ENCODE results near the gene PLEKHG7. TPM values are rescaled to one million over a fixed set of nuclear protein-coding genes. Genes with fewer than 3 reads are reported as not detected.

The PLEKHG7 gene
- polyA plus RNA-seq, 1 experiment: 0.05 TPM

GRCh38 chr12:92729773-92730305 is 27.1 kb downstream of the PLEKHG7 start:
- ChIA-PET POLR2A (no interaction called here), CTCF (no interaction called here)
- DNase-seq (ENCODE audit: low read depth, low spot score): no peak
- no peaks in the 10 kb centered on the region for H3K9me3 ChIP-seq (ENCODE audit: control insufficient read depth, insufficient read depth, low read length)
- no peak overlapping the region for H3K27ac ChIP-seq (ENCODE audit: low read depth, low read length)
- no peak overlapping the region for H3K4me3 ChIP-seq (ENCODE audit: low read depth, low read length)
- no peaks in the 10 kb centered on the region for H3K27me3 ChIP-seq (ENCODE audit: control insufficient read depth, insufficient read depth, low read length)
- TF ChIP-seq CTCF (IDR thresholded peaks at IDR 0.05; ENCODE audit: low read depth, low read length): no peak

- Histone ChIP-seq H3K27me3 (ENCODE audit: control insufficient read depth, insufficient read depth, low read length) (no peaks in the 10 kb centered on the region), H3K27ac (ENCODE audit: low read depth, low read length) (no peak overlapping the region), H3K9me3 (ENCODE audit: control insufficient read depth, insufficient read depth, low read length) (no peaks in the 10 kb centered on the region), H3K4me3 (ENCODE audit: low read depth, low read length) (no peak overlapping the region)
- CTCF ChIA-PET: no interaction called here
- no peak for TF ChIP-seq CTCF (IDR thresholded peaks at IDR 0.05; ENCODE audit: low read depth, low read length)
- POLR2A ChIA-PET: no interaction called here
- DNase-seq (ENCODE audit: low read depth, low spot score): no peak
Measured at GRCh38 chr12:92730758-92731157, 28.0 kb downstream of the PLEKHG7 start.

GRCh38 chr12:92732216-92732615 is 29.4 kb downstream of the PLEKHG7 start:
- ChIA-PET POLR2A (no interaction called here), CTCF (no interaction called here)
- no peak overlapping the region for H3K4me3 ChIP-seq (ENCODE audit: low read depth, low read length)
- no peak overlapping the region for H3K27ac ChIP-seq (ENCODE audit: low read depth, low read length)
- no peak for DNase-seq (ENCODE audit: low read depth, low spot score)
- no peaks in the 10 kb centered on the region for H3K9me3 ChIP-seq (ENCODE audit: control insufficient read depth, insufficient read depth, low read length)
- no peak for TF ChIP-seq CTCF (IDR thresholded peaks at IDR 0.05; ENCODE audit: low read depth, low read length)
- no peaks in the 10 kb centered on the region for H3K27me3 ChIP-seq (ENCODE audit: control insufficient read depth, insufficient read depth, low read length)

- no peaks in the 10 kb centered on the region for H3K27me3 ChIP-seq (ENCODE audit: control insufficient read depth, insufficient read depth, low read length)
- H3K4me3 ChIP-seq (ENCODE audit: low read depth, low read length): no peak overlapping the region
- no peaks in the 10 kb centered on the region for H3K9me3 ChIP-seq (ENCODE audit: control insufficient read depth, insufficient read depth, low read length)
- H3K27ac ChIP-seq (ENCODE audit: low read depth, low read length): no peak overlapping the region
- CTCF ChIA-PET: no interaction called here
- POLR2A ChIA-PET: no interaction called here
- DNase-seq (ENCODE audit: low read depth, low spot score): no peak
- TF ChIP-seq CTCF (IDR thresholded peaks at IDR 0.05; ENCODE audit: low read depth, low read length): no peak
Measured at GRCh38 chr12:92732716-92733115, 29.9 kb downstream of the PLEKHG7 start.

- no peaks in the 10 kb centered on the region for H3K27me3 ChIP-seq (ENCODE audit: control insufficient read depth, insufficient read depth, low read length)
- no peak overlapping the region for H3K27ac ChIP-seq (ENCODE audit: low read depth, low read length)
- no peak for TF ChIP-seq CTCF (IDR thresholded peaks at IDR 0.05; ENCODE audit: low read depth, low read length)
- H3K9me3 ChIP-seq (ENCODE audit: control insufficient read depth, insufficient read depth, low read length): no peaks in the 10 kb centered on the region
- POLR2A ChIA-PET: no interaction called here
- DNase-seq (ENCODE audit: low read depth, low spot score): no peak
- CTCF ChIA-PET: no interaction called here
- H3K4me3 ChIP-seq (ENCODE audit: low read depth, low read length): no peak overlapping the region
Measured at GRCh38 chr12:92733181-92733580, 30.4 kb downstream of the PLEKHG7 start.

Measured in AG04450 (cell line).